Suprapubic skin (tissue), 4 donors: Measurements from ENCODE around the gene CCDC136. TPM values are rescaled to one million over a fixed set of nuclear protein-coding genes. Genes with fewer than 3 reads are reported as not detected.

Experiments
- DNase-seq, 2 donors: peaks; one replicate each; pipeline ENCODE4 v3.0.0-alpha.2; 2019; ENCODE audit warnings: low spot score in 2 of 2
- H3K27ac ChIP-seq: fragments of 200-600 bp; sonication (generic); one replicate; pipeline ENCODE4 v1.5.1; 2019
- H3K27me3 ChIP-seq: fragments of 200-600 bp; sonication (generic); one replicate; pipeline ENCODE4 v1.5.1; 2019
- H3K36me3 ChIP-seq: fragments of 200-600 bp; sonication (generic); one replicate; pipeline ENCODE4 v1.5.1; 2019
- H3K4me1 ChIP-seq: fragments of 200-600 bp; sonication (generic); one replicate; pipeline ENCODE4 v1.5.1; 2019
- H3K4me3 ChIP-seq: fragments of 200-600 bp; sonication (generic); one replicate; pipeline ENCODE4 v1.5.1; 2019; ENCODE audit warnings: mild to moderate bottlenecking
- H3K9me3 ChIP-seq: fragments of 200-600 bp; sonication (generic); one replicate; pipeline ENCODE4 v1.5.1; 2019
- CTCF ChIP-seq, 2 donors: fragments of 200-600 bp in 1 of 2; fragments of 450-650 bp in 1 of 2; sonication (generic) in 1 of 2; IDR thresholded peaks; one replicate each; pipeline ENCODE4 v1.5.1; 2016 to 2019; ENCODE audit warnings: antibody characterized with exemption in 2 of 2, mild to moderate bottlenecking in 1 of 2, moderate library complexity in 1 of 2
- EP300 ChIP-seq: sonication (generic); formaldehyde crosslinking; IDR thresholded peaks from one replicate; pipeline ENCODE4 v1.6.1; 2017; ENCODE audit warnings: antibody characterized with exemption
- POLR2A ChIP-seq, 2 donors: fragments of 450-650 bp; IDR thresholded peaks; one replicate each; pipeline ENCODE4 v1.6.1; 2017; ENCODE audit warnings: antibody characterized with exemption in 2 of 2, mild to moderate bottlenecking in 2 of 2, moderate library complexity in 2 of 2
- POLR2AphosphoS5 ChIP-seq, 3 donors: sonication (generic); formaldehyde crosslinking; IDR thresholded peaks; one replicate each; pipeline ENCODE4 v1.6.1; 2017; ENCODE audit warnings: antibody characterized with exemption in 3 of 3
- WGBS: methylation state at CpG from one replicate; pipeline ENCODE4 v1.1.5; 2018; 5-methylcytosine and 5-hydroxymethylcytosine counted together
- total RNA-seq, 4 donors: library from RNA; depleted of rRNA; stranded (reverse); fragments of >200 nt; gene quantifications; one replicate each; pipeline ENCODE4 v1.1.0, GENCODE V29; 2016

Gene CCDC136
- total RNA-seq, 4 donors from 2014 or later: 0.95 to 4.8 (median 2.1) TPM

GRCh38 chr7:128794436-128794835 lies 2.7 kb downstream of the CCDC136 start:
- Histone ChIP-seq H3K27me3 (no peaks in the 10 kb centered on the region), H3K27ac (no peak overlapping the region), H3K4me3 (no peak overlapping the region), H3K36me3 (no peaks in the 10 kb centered on the region), H3K4me1 (peaks cover 25% of the 10 kb centered on the region), H3K9me3 (no peaks in the 10 kb centered on the region)
- TF ChIP-seq CTCF (IDR thresholded peaks at IDR 0.05): no peak
- TF ChIP-seq EP300: no peak
- TF ChIP-seq POLR2A (IDR thresholded peaks at IDR 0.05): no peak
- no peak for TF ChIP-seq POLR2AphosphoS5 (IDR thresholded peaks at IDR 0.05)
- DNase-seq: peak in 1 of 2 donors; percentile 51
- WGBS: 88% methylated on average over 8 of the region's 8 CpGs

GRCh38 chr7:128795129-128795528 lies 3.4 kb downstream of the CCDC136 start:
- no peak overlapping the region for H3K27ac ChIP-seq

GRCh38 chr7:128796327-128796726 lies 4.6 kb downstream of the CCDC136 start:
- H3K36me3 ChIP-seq: no peaks in the 10 kb centered on the region
- H3K4me3 ChIP-seq: no peak overlapping the region
- H3K4me1 ChIP-seq: peaks cover 18% of the 10 kb centered on the region
- WGBS: 45% methylated on average over 5 of the region's 5 CpGs
- H3K9me3 ChIP-seq: no peaks in the 10 kb centered on the region
- H3K27me3 ChIP-seq: no peaks in the 10 kb centered on the region
- DNase-seq: peak in 1 of 2 donors; percentile 5
- H3K27ac ChIP-seq: no peak overlapping the region
- TF ChIP-seq CTCF (IDR thresholded peaks at IDR 0.05) (no peak), EP300 (no peak), POLR2A (IDR thresholded peaks at IDR 0.05) (no peak), POLR2AphosphoS5 (IDR thresholded peaks at IDR 0.05) (no peak)

More at GRCh38 chr7:128795129-128795528, 3.4 kb downstream of the CCDC136 start:
- TF ChIP-seq EP300 (no peak), POLR2A (IDR thresholded peaks at IDR 0.05) (no peak), POLR2AphosphoS5 (IDR thresholded peaks at IDR 0.05) (no peak), CTCF (IDR thresholded peaks at IDR 0.05) (no peak)
- H3K9me3 ChIP-seq: no peaks in the 10 kb centered on the region
- H3K4me3 ChIP-seq: no peak overlapping the region
- DNase-seq: peak in 1 of 2 donors; percentile 17
- no peaks in the 10 kb centered on the region for H3K36me3 ChIP-seq
- 85% methylated on average over 4 of the region's 4 CpGs for WGBS
- no peaks in the 10 kb centered on the region for H3K27me3 ChIP-seq
- peaks cover 25% of the 10 kb centered on the region for H3K4me1 ChIP-seq

GRCh38 chr7:128799451-128799850 lies 7.7 kb downstream of the CCDC136 start:
- DNase-seq: no peak
- H3K27me3 ChIP-seq: no peaks in the 10 kb centered on the region
- H3K4me3 ChIP-seq: no peak overlapping the region
- H3K27ac ChIP-seq: no peak overlapping the region
- TF ChIP-seq EP300: no peak
- 88% methylated on average over 2 of the region's 2 CpGs for WGBS
- H3K4me1 ChIP-seq: no peaks in the 10 kb centered on the region
- H3K36me3 ChIP-seq: no peaks in the 10 kb centered on the region
- H3K9me3 ChIP-seq: no peaks in the 10 kb centered on the region

GRCh38 chr7:128800567-128800966 lies 8.8 kb downstream of the CCDC136 start:
- Histone ChIP-seq H3K27ac (no peak overlapping the region), H3K9me3 (no peaks in the 10 kb centered on the region), H3K36me3 (no peaks in the 10 kb centered on the region), H3K4me1 (no peaks in the 10 kb centered on the region), H3K27me3 (no peaks in the 10 kb centered on the region), H3K4me3 (no peak overlapping the region)
- no peak for DNase-seq
- 94% methylated on average over 3 of the region's 3 CpGs for WGBS
- TF ChIP-seq EP300 (no peak), POLR2A (IDR thresholded peaks at IDR 0.05) (no peak), CTCF (IDR thresholded peaks at IDR 0.05) (no peak), POLR2AphosphoS5 (IDR thresholded peaks at IDR 0.05) (no peak)

- no peak for TF ChIP-seq POLR2A (IDR thresholded peaks at IDR 0.05)
- TF ChIP-seq POLR2AphosphoS5 (IDR thresholded peaks at IDR 0.05): no peak
- TF ChIP-seq EP300: no peak
- TF ChIP-seq CTCF (IDR thresholded peaks at IDR 0.05): no peak
- Histone ChIP-seq H3K9me3 (no peaks in the 10 kb centered on the region), H3K4me3 (no peak overlapping the region), H3K36me3 (peaks cover 4% of the 10 kb centered on the region), H3K27me3 (no peaks in the 10 kb centered on the region), H3K27ac (no peak overlapping the region), H3K4me1 (no peaks in the 10 kb centered on the region)
- 94% methylated on average over 9 of the region's 9 CpGs for WGBS
- no peak for DNase-seq
These were observed 9.2 kb downstream of the CCDC136 start for GRCh38 chr7:128801003-128801402.
